Activated CD4-positive, CD25-positive, alpha-beta regulatory T cell treated with anti-CD3 and anti-CD28 coated beads, Interleukin-2, amount 50 U/mL, for 24 hours (primary cell): ENCODE data around the gene STARD7.
"Not testable (repeated sequence)": the region's sequence is repeated elsewhere in the genome, so short reads cannot be mapped to it uniquely, and the experiment has no call there.

Experiments
- ATAC-seq, 2 donors: fragments of 150-1000 bp; cut with Tn5 transposase; one replicate each; pipeline ENCODE4 v1.10.0; 2021; ENCODE audit warnings: mild to moderate bottlenecking in 1 of 2, moderate library complexity in 1 of 2

STARD7 gene

GRCh38 chr2:96208143-96209010 lies at the start of gene STARD7:
TSS of gene STARD7 (minus strand) at chr2:96208827. CDS start at chr2:96208434, 393 bp downstream.
- ATAC-seq, result peak; percentile 87

- not testable (repeated sequence) for ATAC-seq
These were observed 49.1 kb upstream of the STARD7 start for GRCh38 chr2:96257744-96258143.

- ATAC-seq, result no peak
These were observed 48.0 kb upstream of the STARD7 start for GRCh38 chr2:96256611-96257113.

- no peak for ATAC-seq
These were observed 45.9 kb upstream of the STARD7 start for GRCh38 chr2:96254571-96254970.

- no peak for ATAC-seq
These were observed 44.4 kb upstream of the STARD7 start for GRCh38 chr2:96253006-96253405.

GRCh38 chr2:96252526-96252925 lies 43.9 kb upstream of the STARD7 start:
- no peak for ATAC-seq

GRCh38 chr2:96251721-96252292 lies 43.2 kb upstream of the STARD7 start:
- no peak for ATAC-seq

- no peak for ATAC-seq
These were observed 41.6 kb upstream of the STARD7 start for GRCh38 chr2:96250188-96250587.

GRCh38 chr2:96249654-96250053 lies 41.0 kb upstream of the STARD7 start:
- no peak for ATAC-seq

- no peak for ATAC-seq
These were observed 40.0 kb upstream of the STARD7 start for GRCh38 chr2:96248624-96249023.

GRCh38 chr2:96247896-96248295 lies 39.3 kb upstream of the STARD7 start:
- ATAC-seq, result no peak

GRCh38 chr2:96247009-96247408 lies 38.4 kb upstream of the STARD7 start:
- no peak for ATAC-seq

GRCh38 chr2:96245609-96246390 lies 37.2 kb upstream of the STARD7 start:
- ATAC-seq, result no peak

GRCh38 chr2:96243843-96244242 lies 35.2 kb upstream of the STARD7 start:
- ATAC-seq, result no peak

- peak; percentile 88 to 89 for ATAC-seq
These were observed 33.4 kb upstream of the STARD7 start for GRCh38 chr2:96241900-96242611.

GRCh38 chr2:96241227-96241626 lies 32.6 kb upstream of the STARD7 start:
- ATAC-seq, result no peak

GRCh38 chr2:96240341-96241038 lies 31.9 kb upstream of the STARD7 start:
- ATAC-seq, result no peak

- ATAC-seq, result no peak
These were observed 31.2 kb upstream of the STARD7 start for GRCh38 chr2:96239745-96240264.

GRCh38 chr2:96239091-96239490 lies 30.5 kb upstream of the STARD7 start:
- ATAC-seq, result no peak

- ATAC-seq, result no peak
These were observed 29.6 kb upstream of the STARD7 start for GRCh38 chr2:96238266-96238665.

- no peak for ATAC-seq
These were observed 28.3 kb upstream of the STARD7 start for GRCh38 chr2:96236882-96237281.

GRCh38 chr2:96233880-96234316 lies 25.3 kb upstream of the STARD7 start:
- ATAC-seq, result no peak
